GM12878 (cell line): ENCODE results near the gene NDUFA13. TPM values are rescaled to one million over a fixed set of nuclear protein-coding genes. Genes with fewer than 3 reads are reported as not detected.

Experiments used
- ATAC-seq: fragments of 200-7000 bp; cut with Tn5 transposase; 3 replicates; pipeline ENCODE4 v1.9.1; 2020; ENCODE audit warnings: mild to moderate bottlenecking, moderate library complexity
- BruUV-seq: library from RNA; stranded (reverse); fragments of 400-500 nt; replicated peaks from 2 replicates; lab custom pipeline; 2021; lab: Mats Ljungman, UMichigan
- CTCF ChIA-PET: fragments of 300-600 bp; sonication (Branson Sonifier 250); formaldehyde crosslinking; extraction: SDS; loops from one replicate; lab custom pipeline; 2021; ENCODE audit warnings: inconsistent platforms; lab: Yijun Ruan, JAX
- POLR2A ChIA-PET: fragments of 350-600 bp; formaldehyde crosslinking; extraction: SDS; loops from one replicate; lab custom pipeline; 2021; ENCODE audit warnings: inconsistent platforms; lab: Charles Lee
- RAD21 ChIA-PET: fragments of 300-600 bp; sonication (Branson Sonifier 250); formaldehyde crosslinking; loops from one replicate; lab custom pipeline; 2023; ENCODE audit warnings: antibody characterized with exemption; ENCODE audit not compliant: unreplicated experiment; lab: Charles Lee
- SMC1A ChIA-PET: fragments of 300-600 bp; sonication (Branson Sonifier 250); formaldehyde crosslinking; loops from one replicate; lab custom pipeline; 2023; ENCODE audit not compliant: unreplicated experiment, uncharacterized antibody; lab: Charles Lee
- DNase-seq: peaks from one replicate; pipeline ENCODE4 v3.0.0-alpha.2; 2011; ENCODE audit warnings: low read depth, low spot score
- FAIRE-seq: peaks from 3 replicates; lab custom pipeline; 2011; peaks lifted over from hg19 to GRCh38; lab: Jason Lieb, UNC
- H2AFZ ChIP-seq: 2 replicates; pipeline ENCODE4 v1.6.0; 2011; ENCODE audit warnings: low read depth, low read length, control low read depth; ENCODE audit not compliant: control insufficient read depth
- H3K27ac ChIP-seq: 2 replicates; pipeline ENCODE4 v1.5.1; 2011; ENCODE audit warnings: control low read depth; ENCODE audit not compliant: control insufficient read depth, insufficient read depth
- H3K27me3 ChIP-seq, 2 experiments: replicated peaks in 1 of 2; 2 replicates each; pipeline versions ENCODE4 v1.6.0 to v1.6.1; 2011; ENCODE audit warnings: low read length in 1 of 2; ENCODE audit not compliant: control insufficient read depth in 2 of 2, insufficient read depth in 2 of 2
- H3K36me3 ChIP-seq, 2 experiments: 2 replicates each; pipeline ENCODE4 v1.5.1; 2011; ENCODE audit warnings: low read length in 1 of 2; ENCODE audit not compliant: control insufficient read depth in 2 of 2, insufficient read depth in 2 of 2
- H3K4me1 ChIP-seq: 2 replicates; pipeline ENCODE4 v1.6.1; 2011; ENCODE audit warnings: mild to moderate bottlenecking, low read length, moderate library complexity, mixed read lengths; ENCODE audit not compliant: control insufficient read depth, insufficient read depth
- H3K4me2 ChIP-seq: 2 replicates; pipeline ENCODE4 v1.6.0; 2011; ENCODE audit warnings: control low read depth; ENCODE audit not compliant: control insufficient read depth, insufficient read depth
- H3K4me3 ChIP-seq: fragments of 200-600 bp; sonication (generic); 2 replicates; pipeline ENCODE4 v1.5.1; 2016
- H3K79me2 ChIP-seq: 2 replicates; pipeline ENCODE4 v1.6.0; 2011; ENCODE audit warnings: low read length; ENCODE audit not compliant: control insufficient read depth, insufficient read depth
- H3K9ac ChIP-seq: 2 replicates; pipeline ENCODE4 v1.8.0; 2011; ENCODE audit warnings: low read length, control low read depth, mixed read lengths; ENCODE audit not compliant: control insufficient read depth, insufficient read depth
- H3K9me3 ChIP-seq: replicated peaks from 3 replicates; pipeline ENCODE4 v1.5.1; 2011; ENCODE audit warnings: mild to moderate bottlenecking, low read length; ENCODE audit not compliant: control insufficient read depth, insufficient read depth
- H4K20me1 ChIP-seq: 2 replicates; pipeline ENCODE4 v1.6.0; 2011; ENCODE audit not compliant: control insufficient read depth, insufficient read depth
- BCL11A ChIP-seq: IDR thresholded peaks from 2 replicates; pipeline ENCODE4 v1.6.1; 2011; ENCODE audit warnings: low read depth, low read length
- CEBPB ChIP-seq, 2 experiments: fragments of 150-350 bp in 1 of 2; IDR thresholded peaks; 2 replicates each; pipeline ENCODE4 v1.6.1; 2012 to 2014; ENCODE audit warnings: low read depth in 2 of 2, low read length in 2 of 2, borderline replicate concordance in 1 of 2, inconsistent platforms in 1 of 2
- MTA3 ChIP-seq: IDR thresholded peaks from 2 replicates; pipeline ENCODE4 v1.6.1; 2012; ENCODE audit warnings: low read length, inconsistent platforms, borderline replicate concordance
- MXI1 ChIP-seq: fragments of 150-350 bp; IDR thresholded peaks from 2 replicates; pipeline ENCODE4 v1.6.1; 2011; ENCODE audit warnings: low read depth, mild to moderate bottlenecking, inconsistent platforms, low read length, improper control_type of control experiment
- NR2C1 ChIP-seq: fragments of 450-650 bp; IDR thresholded peaks from 2 replicates; pipeline ENCODE4 v1.6.1; 2017; ENCODE audit warnings: antibody characterized with exemption, mild to moderate bottlenecking, moderate library complexity
- ZBED1 ChIP-seq: IDR thresholded peaks from 2 replicates; pipeline ENCODE4 v1.6.1; 2016; ENCODE audit warnings: borderline replicate concordance
- ZSCAN29 ChIP-seq: fragments of 450-650 bp; IDR thresholded peaks from 2 replicates; pipeline ENCODE4 v1.6.1; 2017; ENCODE audit warnings: mild to moderate bottlenecking, moderate library complexity
- WGBS: methylation state at CpG from one replicate; pipeline ENCODE4 v1.1.6; 2016; ENCODE audit warnings: low lambda C conversion rate; ENCODE audit not compliant: insufficient replicate concordance, insufficient coverage; ENCODE audit errors: missing lambda C conversion rate; 5-methylcytosine and 5-hydroxymethylcytosine counted together
- in situ Hi-C: fragments of 300-500 bp; cut with MboI; formaldehyde crosslinking; loops from 9 replicates; pipeline ENCODE4 v1.14.3; 2018; ENCODE audit warnings: mixed read lengths
- intact Hi-C: fragments of 100-400 bp; cut with micrococcal nuclease; formaldehyde crosslinking; loops from one replicate; pipeline ENCODE4 v1.14.2; 2022; ENCODE audit not compliant: unreplicated experiment
- polyA plus RNA-seq, 11 experiments: library from polyadenylated mRNA; depleted of rRNA in 4 of 11; unstranded in 6 of 11; stranded (reverse) in 5 of 11; fragments of >200 nt; fragmentation: Nextera tagmentation in 4 of 11; fragmentation: Illumina TruSeq in 1 of 11; extraction: Ambion mirVana in 4 of 11; extraction: Trizol in 1 of 11; gene quantifications; 1 replicate in 1 of 11; 2 replicates in 10 of 11; pipeline versions ENCODE4 v1.2.1 to v1.2.3, GENCODE V29; 2011 to 2016; ENCODE audit warnings: inconsistent platforms in 2 of 11, missing spikeins in 2 of 11, low read depth in 1 of 11
- total RNA-seq, 4 experiments: library from RNA; depleted of rRNA in 3 of 4; stranded (reverse); fragments of >200 nt in 3 of 4; fragmentation: Illumina TruSeq in 1 of 4; extraction: Trizol in 1 of 4; gene quantifications; 2 replicates each; pipeline versions ENCODE4 v1.2.1 to v1.2.3, GENCODE V29; 2013 to 2021
- TF ChIP-seq, protein P1 (sequence below): fragments of 450-650 bp; IDR thresholded peaks from 2 replicates; pipeline ENCODE4 v1.6.1; 2018; ENCODE audit warnings: borderline replicate concordance, mild to moderate bottlenecking; ENCODE audit not compliant: partially characterized antibody
- TF ChIP-seq, protein P2 (sequence below): IDR thresholded peaks from 2 replicates; pipeline ENCODE4 v1.6.1; 2011; ENCODE audit warnings: mild to moderate bottlenecking, low read depth, low read length, moderate library complexity; ENCODE audit not compliant: insufficient replicate concordance

Gene NDUFA13
- total and polyA plus RNA-seq, 10 of the 15 experiments (the other 5 are each of a cell fraction or from before 2014, with no cell fraction given), result 224 to 586 (median 456) TPM

GRCh38 chr19:19571071-19571786, 55.2 kb downstream of the NDUFA13 start:
- Histone ChIP-seq H3K27me3 (no peaks in the 10 kb centered on the region), H3K9ac (no peak overlapping the region), H3K4me1 (no peaks in the 10 kb centered on the region), H3K9me3 (no peaks in the 10 kb centered on the region; the same call in 2 of the 3 replicates), H4K20me1 (no peaks in the 10 kb centered on the region), H3K79me2 (no peaks in the 10 kb centered on the region), H3K27ac (no peak overlapping the region), H3K4me3 (no peak overlapping the region), H3K4me2 (no peak overlapping the region), H2AFZ (no peak overlapping the region), H3K36me3 (peaks cover 4 to 12% of the 10 kb centered on the region in 2 experiments; a peak in 3 of 4 replicates)
- ChIA-PET RAD21 (no interaction called here), SMC1A (no interaction called here), CTCF (interaction anchor here (1.1 kb wide), 1 partner anchor 17 kb away, joined by 4 read pairs; no protein-coding TSS in a partner anchor), POLR2A (interaction anchor here (0.6 kb wide), 1 partner anchor 422 kb away, joined by 3 read pairs; no protein-coding TSS in a partner anchor)
- FAIRE-seq, result no peak
- ATAC-seq, result no peak
- TF ChIP-seq CEBPB (IDR thresholded peaks at IDR 0.05; ENCODE audit: borderline replicate concordance in 1 of 2, low read depth in 2 of 2, low read length in 2 of 2), result no peak
- 86% methylated on average over 11 of the region's 11 CpGs for WGBS
- intact Hi-C loops, result no loop called here
- BruUV-seq, result no TSS peak
- no peak for DNase-seq
- in situ Hi-C loops, result no loop called here

- no peak overlapping the region for H3K27ac ChIP-seq
- CTCF ChIA-PET, result no interaction called here
- SMC1A ChIA-PET, result interaction anchor here (1.6 kb wide), 1 partner anchor 10 kb away, joined by 6 read pairs; no protein-coding TSS in a partner anchor
- no peak overlapping the region for H3K4me2 ChIP-seq
- DNase-seq (no peak), FAIRE-seq (no peak), ATAC-seq (no peak)
- no peak for TF ChIP-seq MXI1
- no peak for TF ChIP-seq MTA3
- TF ChIP-seq NR2C1, result no peak
- TF ChIP-seq ZBED1, result no peak
- TF ChIP-seq BCL11A, result no peak
- TF ChIP-seq ZSCAN29, result no peak
- TF ChIP-seq, protein P1, sequence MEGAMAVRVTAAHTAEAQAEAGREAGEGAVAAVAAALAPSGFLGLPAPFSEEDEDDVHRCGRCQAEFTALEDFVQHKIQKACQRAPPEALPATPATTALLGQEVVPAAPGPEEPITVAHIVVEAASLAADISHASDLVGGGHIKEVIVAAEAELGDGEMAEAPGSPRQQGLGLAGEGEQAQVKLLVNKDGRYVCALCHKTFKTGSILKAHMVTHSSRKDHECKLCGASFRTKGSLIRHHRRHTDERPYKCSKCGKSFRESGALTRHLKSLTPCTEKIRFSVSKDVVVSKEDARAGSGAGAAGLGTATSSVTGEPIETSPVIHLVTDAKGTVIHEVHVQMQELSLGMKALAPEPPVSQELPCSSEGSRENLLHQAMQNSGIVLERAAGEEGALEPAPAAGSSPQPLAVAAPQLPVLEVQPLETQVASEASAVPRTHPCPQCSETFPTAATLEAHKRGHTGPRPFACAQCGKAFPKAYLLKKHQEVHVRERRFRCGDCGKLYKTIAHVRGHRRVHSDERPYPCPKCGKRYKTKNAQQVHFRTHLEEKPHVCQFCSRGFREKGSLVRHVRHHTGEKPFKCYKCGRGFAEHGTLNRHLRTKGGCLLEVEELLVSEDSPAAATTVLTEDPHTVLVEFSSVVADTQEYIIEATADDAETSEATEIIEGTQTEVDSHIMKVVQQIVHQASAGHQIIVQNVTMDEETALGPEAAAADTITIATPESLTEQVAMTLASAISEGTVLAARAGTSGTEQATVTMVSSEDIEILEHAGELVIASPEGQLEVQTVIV, result no peak
- TF ChIP-seq, protein P2, sequence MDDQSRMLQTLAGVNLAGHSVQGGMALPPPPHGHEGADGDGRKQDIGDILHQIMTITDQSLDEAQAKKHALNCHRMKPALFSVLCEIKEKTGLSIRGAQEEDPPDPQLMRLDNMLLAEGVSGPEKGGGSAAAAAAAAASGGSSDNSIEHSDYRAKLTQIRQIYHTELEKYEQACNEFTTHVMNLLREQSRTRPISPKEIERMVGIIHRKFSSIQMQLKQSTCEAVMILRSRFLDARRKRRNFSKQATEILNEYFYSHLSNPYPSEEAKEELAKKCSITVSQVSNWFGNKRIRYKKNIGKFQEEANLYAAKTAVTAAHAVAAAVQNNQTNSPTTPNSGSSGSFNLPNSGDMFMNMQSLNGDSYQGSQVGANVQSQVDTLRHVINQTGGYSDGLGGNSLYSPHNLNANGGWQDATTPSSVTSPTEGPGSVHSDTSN, result no peak
- RAD21 ChIA-PET, result no interaction called here
- no TSS peak for BruUV-seq
- no peaks in the 10 kb centered on the region for H3K27me3 ChIP-seq
- no peaks in the 10 kb centered on the region for H4K20me1 ChIP-seq
- H3K79me2 ChIP-seq, result no peaks in the 10 kb centered on the region
- in situ Hi-C loops, result no loop called here
- H3K9ac ChIP-seq, result no peak overlapping the region
- H3K36me3 ChIP-seq, result peaks cover 0 to under 1% of the 10 kb centered on the region in 2 experiments; a peak in 1 of 4 replicates
- POLR2A ChIA-PET, result no interaction called here
- no peak overlapping the region for H3K4me3 ChIP-seq
- H2AFZ ChIP-seq, result no peak overlapping the region
- 85% methylated on average over 6 of the region's 6 CpGs for WGBS
- H3K4me1 ChIP-seq, result no peaks in the 10 kb centered on the region
- intact Hi-C loops, result no loop called here
- no peaks in the 10 kb centered on the region for H3K9me3 ChIP-seq
Measured at GRCh38 chr19:19575411-19575810, 59.4 kb downstream of the NDUFA13 start.
